ENCODE measurements around the gene MBOAT2. TPM values are rescaled to one million over a fixed set of nuclear protein-coding genes. Genes with fewer than 3 reads are reported as not detected.

The MBOAT2 gene
- total RNA-seq, 3 donors from 2014 or later (not counting 1 experiment from before 2014, with no cell fraction given): 2.9 to 18.4 (median 4.2) TPM

DNA sequence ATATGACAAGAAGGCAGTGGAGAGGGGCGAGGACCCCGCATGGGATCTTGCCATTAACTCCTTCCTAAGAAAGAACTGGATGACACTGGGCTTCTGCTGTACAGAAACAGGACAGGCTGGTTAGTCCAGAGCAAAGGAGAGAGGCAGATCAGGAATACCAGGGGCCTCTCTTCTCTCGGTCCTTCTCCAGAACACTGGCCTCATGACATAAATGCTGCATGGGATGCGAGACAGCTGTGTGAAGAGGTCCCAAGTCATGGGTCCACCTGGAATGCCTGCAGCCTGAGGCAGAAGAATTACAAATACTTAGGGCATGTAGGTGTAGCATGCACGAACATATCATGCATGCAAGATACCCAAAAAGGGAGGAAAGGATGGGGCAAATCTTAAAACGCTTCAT lies 9.1 kb downstream of the MBOAT2 start:
- no peaks in the 10 kb centered on the region for H3K36me3 ChIP-seq (ENCODE audit: control insufficient read depth, insufficient read depth, low read length)
- Mint-ChIP-seq H3K4me3 (no peak overlapping the region), H3K27me3 (ENCODE audit: low read depth in 2 of 2) (peaks cover 3 to 30% of the 10 kb centered on the region in 2 donors), H3K4me1 (no peaks in the 10 kb centered on the region), H3K9me3 (no peaks in the 10 kb centered on the region), H3K36me3 (no peaks in the 10 kb centered on the region), H3K27ac (no peak overlapping the region)
- no peak overlapping the region for H3K27ac ChIP-seq (ENCODE audit: low read length)
- DNase-seq (no peak), ATAC-seq (no peak)
- H3K4me3 ChIP-seq (ENCODE audit: low read length): no peak overlapping the region
- H3K9me3 ChIP-seq (ENCODE audit: control insufficient read depth, insufficient read depth, low read length): no peaks in the 10 kb centered on the region
- TF ChIP-seq, protein P1, sequence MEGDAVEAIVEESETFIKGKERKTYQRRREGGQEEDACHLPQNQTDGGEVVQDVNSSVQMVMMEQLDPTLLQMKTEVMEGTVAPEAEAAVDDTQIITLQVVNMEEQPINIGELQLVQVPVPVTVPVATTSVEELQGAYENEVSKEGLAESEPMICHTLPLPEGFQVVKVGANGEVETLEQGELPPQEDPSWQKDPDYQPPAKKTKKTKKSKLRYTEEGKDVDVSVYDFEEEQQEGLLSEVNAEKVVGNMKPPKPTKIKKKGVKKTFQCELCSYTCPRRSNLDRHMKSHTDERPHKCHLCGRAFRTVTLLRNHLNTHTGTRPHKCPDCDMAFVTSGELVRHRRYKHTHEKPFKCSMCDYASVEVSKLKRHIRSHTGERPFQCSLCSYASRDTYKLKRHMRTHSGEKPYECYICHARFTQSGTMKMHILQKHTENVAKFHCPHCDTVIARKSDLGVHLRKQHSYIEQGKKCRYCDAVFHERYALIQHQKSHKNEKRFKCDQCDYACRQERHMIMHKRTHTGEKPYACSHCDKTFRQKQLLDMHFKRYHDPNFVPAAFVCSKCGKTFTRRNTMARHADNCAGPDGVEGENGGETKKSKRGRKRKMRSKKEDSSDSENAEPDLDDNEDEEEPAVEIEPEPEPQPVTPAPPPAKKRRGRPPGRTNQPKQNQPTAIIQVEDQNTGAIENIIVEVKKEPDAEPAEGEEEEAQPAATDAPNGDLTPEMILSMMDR (IDR thresholded peaks at IDR 0.05): no peak
- H3K4me1 ChIP-seq (ENCODE audit: control insufficient read depth, insufficient read depth, low read length): no peaks in the 10 kb centered on the region
- WGBS (ENCODE audit: insufficient coverage): 88% methylated on average over 6 of the region's 6 CpGs
- no peaks in the 10 kb centered on the region for H3K27me3 ChIP-seq (ENCODE audit: control insufficient read depth, insufficient read depth, low read length)
- intact Hi-C loops (cut with micrococcal nuclease): no loop called here

DNA sequence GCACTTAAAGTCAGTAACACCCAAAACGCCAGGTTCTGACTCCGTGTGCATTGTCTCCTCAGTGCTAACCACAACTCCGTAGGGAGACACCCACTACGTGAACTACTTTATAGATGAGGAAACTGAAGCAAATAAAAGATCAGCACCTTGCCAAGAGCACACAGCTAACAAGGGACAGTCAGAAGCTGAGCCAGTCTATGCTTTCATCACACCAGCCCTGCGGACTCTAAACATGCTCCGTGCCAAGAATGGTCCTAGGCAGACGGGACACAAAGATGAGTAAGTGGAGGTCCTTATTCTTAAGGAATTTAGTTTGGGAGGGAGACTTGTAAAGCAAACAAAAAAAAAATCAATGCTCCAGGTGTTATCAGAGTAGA lies 9.6 kb downstream of the MBOAT2 start:
- no peak for ATAC-seq
- Mint-ChIP-seq H3K36me3 (no peaks in the 10 kb centered on the region), H3K27ac (no peak overlapping the region), H3K27me3 (ENCODE audit: low read depth in 2 of 2) (peaks cover 3 to 30% of the 10 kb centered on the region in 2 donors), H3K4me3 (no peak overlapping the region), H3K9me3 (no peaks in the 10 kb centered on the region), H3K4me1 (no peaks in the 10 kb centered on the region)
- H3K4me3 ChIP-seq (ENCODE audit: low read length): no peak overlapping the region
- no peaks in the 10 kb centered on the region for H3K27me3 ChIP-seq (ENCODE audit: control insufficient read depth, insufficient read depth, low read length)
- intact Hi-C loops (cut with micrococcal nuclease): no loop called here
- TF ChIP-seq, protein P1 (IDR thresholded peaks at IDR 0.05): no peak
- no peaks in the 10 kb centered on the region for H3K9me3 ChIP-seq (ENCODE audit: control insufficient read depth, insufficient read depth, low read length)
- no peak for DNase-seq
- no peak overlapping the region for H3K27ac ChIP-seq (ENCODE audit: low read length)
- WGBS (ENCODE audit: insufficient coverage): 86% methylated on average over 7 of the region's 7 CpGs
- H3K36me3 ChIP-seq (ENCODE audit: control insufficient read depth, insufficient read depth, low read length): no peaks in the 10 kb centered on the region
- no peaks in the 10 kb centered on the region for H3K4me1 ChIP-seq (ENCODE audit: control insufficient read depth, insufficient read depth, low read length)

DNA sequence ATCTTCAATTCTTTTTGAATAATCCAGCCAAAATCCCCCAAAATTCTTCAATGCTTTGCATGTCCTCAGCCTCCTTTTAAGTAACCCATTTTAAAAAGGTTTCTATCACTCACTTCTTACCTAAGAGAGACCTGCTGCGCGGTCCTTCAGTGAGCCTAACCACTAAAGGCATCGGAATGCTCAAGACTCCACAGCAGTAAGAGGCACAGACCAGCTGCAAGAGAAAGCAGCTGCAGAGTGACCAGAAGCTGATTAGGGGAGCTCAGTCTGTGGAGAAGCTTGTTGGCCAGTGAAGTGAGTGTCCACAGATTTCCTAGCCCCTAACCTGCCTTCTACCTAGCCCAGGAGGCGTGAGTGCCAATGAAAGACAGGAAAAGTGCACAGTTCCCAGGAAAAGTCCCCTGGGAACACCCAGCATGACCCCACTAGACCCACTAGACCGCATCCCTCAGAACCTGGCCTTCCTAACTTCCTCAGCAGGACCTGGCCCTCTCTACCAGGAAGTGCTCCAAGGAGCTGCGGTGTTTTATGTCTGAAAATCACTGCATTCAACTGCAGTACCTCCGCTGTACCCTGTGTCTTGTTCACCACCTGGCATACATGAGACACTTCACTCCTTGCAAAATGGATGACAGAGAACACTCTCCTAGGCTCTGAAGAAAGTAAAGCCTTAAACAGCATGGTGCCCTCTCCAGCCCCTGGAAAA lies 10.1 kb downstream of the MBOAT2 start:
- Histone ChIP-seq H3K36me3 (ENCODE audit: control insufficient read depth, insufficient read depth, low read length) (no peaks in the 10 kb centered on the region), H3K4me1 (ENCODE audit: control insufficient read depth, insufficient read depth, low read length) (no peaks in the 10 kb centered on the region), H3K4me3 (ENCODE audit: low read length) (no peak overlapping the region), H3K27ac (ENCODE audit: low read length) (no peak overlapping the region), H3K27me3 (ENCODE audit: control insufficient read depth, insufficient read depth, low read length) (no peaks in the 10 kb centered on the region), H3K9me3 (ENCODE audit: control insufficient read depth, insufficient read depth, low read length) (no peaks in the 10 kb centered on the region)
- H3K4me3 Mint-ChIP-seq: no peak overlapping the region
- 95% methylated on average over 7 of the region's 7 CpGs for WGBS (ENCODE audit: insufficient coverage)
- ATAC-seq: no peak
- H3K27me3 Mint-ChIP-seq (ENCODE audit: low read depth in 2 of 2): peaks cover 3 to 30% of the 10 kb centered on the region in 2 donors
- no peaks in the 10 kb centered on the region for H3K36me3 Mint-ChIP-seq
- H3K9me3 Mint-ChIP-seq: no peaks in the 10 kb centered on the region
- no peaks in the 10 kb centered on the region for H3K4me1 Mint-ChIP-seq
- TF ChIP-seq, protein P1 (IDR thresholded peaks at IDR 0.05): no peak
- intact Hi-C loops (cut with micrococcal nuclease): no loop called here
- no peak overlapping the region for H3K27ac Mint-ChIP-seq
- no peak for DNase-seq

DNA sequence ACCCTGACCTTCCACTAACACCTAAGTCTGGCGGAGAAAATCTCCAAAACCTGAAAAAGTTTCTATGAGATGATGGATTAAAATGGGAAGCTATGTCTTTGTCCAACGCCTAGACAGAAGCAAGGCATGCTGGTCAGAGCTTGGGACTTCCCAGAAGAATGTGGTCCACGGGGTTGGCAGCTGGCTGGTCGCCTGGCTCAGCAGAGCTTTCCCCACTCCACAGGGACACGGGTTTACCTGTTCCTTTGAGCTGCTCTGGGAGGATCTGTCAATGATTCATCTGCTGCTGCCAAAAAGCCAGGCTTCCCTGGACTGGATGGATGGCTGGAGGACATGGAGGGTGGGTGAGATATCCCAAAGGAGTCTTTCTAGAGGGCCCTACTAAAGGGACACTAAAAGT lies 10.8 kb downstream of the MBOAT2 start:
- intact Hi-C loops (cut with micrococcal nuclease): no loop called here

More for the DNA sequence above, 10.8 kb downstream of the MBOAT2 start:
- Mint-ChIP-seq H3K27me3 (ENCODE audit: low read depth in 2 of 2) (peaks cover 3 to 30% of the 10 kb centered on the region in 2 donors), H3K9me3 (no peaks in the 10 kb centered on the region), H3K4me3 (no peak overlapping the region), H3K4me1 (no peaks in the 10 kb centered on the region), H3K36me3 (no peaks in the 10 kb centered on the region), H3K27ac (no peak overlapping the region)
- no peak overlapping the region for H3K4me3 ChIP-seq (ENCODE audit: low read length)
- H3K4me1 ChIP-seq (ENCODE audit: control insufficient read depth, insufficient read depth, low read length): no peaks in the 10 kb centered on the region
- TF ChIP-seq, protein P1 (IDR thresholded peaks at IDR 0.05): no peak
- H3K9me3 ChIP-seq (ENCODE audit: control insufficient read depth, insufficient read depth, low read length): no peaks in the 10 kb centered on the region
- H3K36me3 ChIP-seq (ENCODE audit: control insufficient read depth, insufficient read depth, low read length): no peaks in the 10 kb centered on the region
- H3K27ac ChIP-seq (ENCODE audit: low read length): no peak overlapping the region
- 77% methylated on average over 4 of the region's 5 CpGs for WGBS (ENCODE audit: insufficient coverage)
- DNase-seq (no peak), ATAC-seq (no peak)
- H3K27me3 ChIP-seq (ENCODE audit: control insufficient read depth, insufficient read depth, low read length): no peaks in the 10 kb centered on the region
